Measurements from ENCODE around the gene MLLT10. TPM values are rescaled to one million over a fixed set of nuclear protein-coding genes. Genes with fewer than 3 reads are reported as not detected.

MLLT10 gene
- total RNA-seq (2022; extraction: Qiagen RNA extraction) = 28.0 to 34.9 TPM (median 30.2 TPM) in 5 replicates

DNA sequence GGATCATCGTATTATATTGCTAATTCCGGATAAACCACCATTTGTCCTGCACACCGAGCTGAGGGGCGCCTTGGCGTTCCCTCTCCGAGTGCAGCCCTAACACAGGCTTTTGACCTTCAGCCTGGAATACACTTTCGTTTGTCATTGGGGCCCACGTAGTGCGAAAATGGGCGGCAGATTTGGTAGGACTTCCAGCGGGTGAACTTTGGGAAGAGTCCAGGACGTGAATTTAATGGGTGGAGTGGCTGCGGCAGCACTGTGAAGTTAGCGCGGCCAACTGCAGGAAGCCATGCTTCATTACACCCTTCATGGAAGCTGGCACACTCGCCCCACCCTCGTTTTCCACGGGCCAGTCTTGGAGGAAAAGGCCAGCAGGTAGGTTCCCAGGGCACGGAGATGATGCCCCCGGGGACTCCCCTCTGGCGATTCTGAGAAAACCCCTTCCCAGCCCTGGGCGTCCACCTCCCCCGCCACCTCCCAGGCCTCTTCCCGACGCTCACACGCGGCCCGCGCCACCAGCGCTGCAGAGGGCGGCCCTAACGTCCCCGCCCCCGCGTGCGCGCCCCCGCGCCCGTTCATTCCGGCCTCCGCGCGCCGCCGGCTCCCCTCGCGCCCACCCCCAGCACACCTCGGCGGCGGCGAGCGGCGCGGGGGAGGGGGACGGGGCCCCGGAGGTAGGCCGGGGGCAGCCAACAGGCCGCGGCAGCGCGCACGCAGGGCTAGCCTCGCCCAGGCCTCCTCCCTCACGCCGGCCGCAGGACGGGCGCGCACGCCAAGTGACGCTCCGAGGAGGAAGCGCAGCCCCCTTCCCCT is at the start of gene MLLT10:
MLLT10 (plus strand) TSS at position 766 of the 813 bp plus-strand sequence. CDS start 413 bp downstream, outside the sequence.

DNA sequence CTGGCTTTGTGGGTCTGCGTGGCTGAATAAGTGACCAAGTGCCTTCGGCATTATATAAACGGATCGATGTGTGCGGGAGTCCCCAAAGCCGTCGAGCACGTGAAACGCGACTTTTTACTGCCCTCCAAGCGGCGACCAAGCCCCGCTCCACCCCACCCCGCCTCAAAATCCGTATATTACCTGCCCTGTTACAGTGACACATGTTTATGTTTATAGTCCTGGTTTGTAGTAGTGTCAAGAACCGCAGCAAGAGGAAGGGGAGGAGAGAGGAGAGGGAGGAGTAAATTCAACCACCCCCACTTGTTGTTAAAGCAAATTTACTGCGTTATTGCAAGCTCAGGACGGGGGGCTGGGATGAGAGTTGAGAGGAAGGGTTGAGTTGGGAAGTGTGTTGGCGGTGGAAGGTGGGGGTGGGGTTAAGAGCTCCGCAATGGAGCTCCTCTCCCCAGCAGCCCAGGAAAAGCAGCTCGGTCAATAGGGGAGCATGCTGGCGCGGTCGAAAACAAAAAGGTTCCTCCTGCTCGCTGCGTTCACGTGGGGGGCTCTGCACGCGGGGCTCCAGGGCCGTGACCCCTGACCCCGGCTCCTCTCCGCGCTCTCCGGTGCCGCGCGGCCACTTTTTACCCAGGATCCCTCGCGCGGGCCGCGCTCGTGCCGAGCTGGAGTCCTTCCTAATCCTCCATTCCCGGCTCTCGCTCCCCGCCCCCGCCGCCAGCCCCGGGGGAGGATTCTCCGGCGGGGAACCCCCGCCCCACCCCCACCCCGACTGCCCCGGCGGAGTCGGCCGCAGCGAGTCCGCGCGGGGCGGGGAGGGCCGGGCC is 8.5 kb upstream of the MLLT10 start, which contains the start of gene SKIDA1:
SKIDA1 (minus strand) TSS at position 316 of the 821 bp plus-strand sequence. CDS start 7,860 bp downstream, outside the sequence.

Other genes starting within 250 kb of the MLLT10 start
- 0.76 to 1.1 TPM (median 0.96 TPM) in 5 replicates for gene SKIDA1, start 8.6 kb upstream of the MLLT10 start, total RNA-seq (2022; extraction: Qiagen RNA extraction)